ENCODE measurements around the gene ICAM1.
"Not testable (repeated sequence)": the region's sequence is repeated elsewhere in the genome, so short reads cannot be mapped to it uniquely, and the experiment has no call there.

The ICAM1 gene, protein sequence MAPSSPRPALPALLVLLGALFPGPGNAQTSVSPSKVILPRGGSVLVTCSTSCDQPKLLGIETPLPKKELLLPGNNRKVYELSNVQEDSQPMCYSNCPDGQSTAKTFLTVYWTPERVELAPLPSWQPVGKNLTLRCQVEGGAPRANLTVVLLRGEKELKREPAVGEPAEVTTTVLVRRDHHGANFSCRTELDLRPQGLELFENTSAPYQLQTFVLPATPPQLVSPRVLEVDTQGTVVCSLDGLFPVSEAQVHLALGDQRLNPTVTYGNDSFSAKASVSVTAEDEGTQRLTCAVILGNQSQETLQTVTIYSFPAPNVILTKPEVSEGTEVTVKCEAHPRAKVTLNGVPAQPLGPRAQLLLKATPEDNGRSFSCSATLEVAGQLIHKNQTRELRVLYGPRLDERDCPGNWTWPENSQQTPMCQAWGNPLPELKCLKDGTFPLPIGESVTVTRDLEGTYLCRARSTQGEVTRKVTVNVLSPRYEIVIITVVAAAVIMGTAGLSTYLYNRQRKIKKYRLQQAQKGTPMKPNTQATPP

DNA sequence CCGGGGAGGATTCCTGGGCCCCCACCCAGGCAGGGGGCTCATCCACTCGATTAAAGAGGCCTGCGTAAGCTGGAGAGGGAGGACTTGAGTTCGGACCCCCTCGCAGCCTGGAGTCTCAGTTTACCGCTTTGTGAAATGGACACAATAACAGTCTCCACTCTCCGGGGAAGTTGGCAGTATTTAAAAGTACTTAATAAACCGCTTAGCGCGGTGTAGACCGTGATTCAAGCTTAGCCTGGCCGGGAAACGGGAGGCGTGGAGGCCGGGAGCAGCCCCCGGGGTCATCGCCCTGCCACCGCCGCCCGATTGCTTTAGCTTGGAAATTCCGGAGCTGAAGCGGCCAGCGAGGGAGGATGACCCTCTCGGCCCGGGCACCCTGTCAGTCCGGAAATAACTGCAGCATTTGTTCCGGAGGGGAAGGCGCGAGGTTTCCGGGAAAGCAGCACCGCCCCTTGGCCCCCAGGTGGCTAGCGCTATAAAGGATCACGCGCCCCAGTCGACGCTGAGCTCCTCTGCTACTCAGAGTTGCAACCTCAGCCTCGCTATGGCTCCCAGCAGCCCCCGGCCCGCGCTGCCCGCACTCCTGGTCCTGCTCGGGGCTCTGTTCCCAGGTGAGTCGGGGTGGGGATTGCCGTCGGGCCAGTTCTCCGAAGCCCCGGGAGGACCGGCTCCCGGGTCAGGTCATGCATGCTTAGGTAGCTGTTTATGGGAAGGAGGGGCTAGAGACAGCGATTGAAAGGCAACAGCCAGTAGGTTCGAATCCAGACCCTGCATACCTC, at the start of gene ICAM1:
TSS of gene ICAM1 (plus strand) at position 505 of the 779 bp plus-strand sequence. CDS start at position 545, 40 bp downstream.
- peak; percentile 30 to 49 for DNase-seq

DNA sequence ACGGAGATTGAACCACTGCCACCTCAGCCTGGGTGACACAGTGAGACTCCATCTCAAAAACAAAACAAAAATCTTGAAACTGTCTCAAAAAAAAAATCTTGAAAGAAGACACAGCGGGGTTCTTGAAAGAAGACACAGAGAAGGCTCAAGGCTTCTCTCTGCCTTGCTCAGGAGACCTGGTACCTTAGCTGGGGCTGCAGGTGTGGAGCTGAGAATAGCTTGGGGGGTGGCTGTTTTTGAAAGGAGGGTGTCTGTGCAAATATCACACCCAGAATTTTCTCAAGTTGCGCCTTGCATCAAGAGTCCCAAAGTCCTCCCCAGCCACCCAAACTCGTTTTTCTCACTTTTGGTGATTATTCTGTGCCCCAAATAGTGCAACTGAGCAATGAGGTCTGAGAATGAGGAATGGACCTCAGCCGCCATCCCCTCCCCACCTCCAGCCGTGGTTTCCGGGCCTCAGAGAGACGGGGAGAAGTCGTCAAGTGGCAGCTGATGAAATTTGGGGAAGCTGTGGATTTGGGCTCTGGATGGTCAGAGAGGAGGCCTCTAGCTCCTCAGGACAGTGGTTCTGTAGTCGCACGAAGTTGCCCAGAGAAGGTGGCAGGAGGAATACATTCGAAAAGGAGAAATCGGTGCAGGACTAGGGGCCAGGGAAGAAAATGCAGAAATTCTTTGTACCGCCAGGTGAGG, 48.6 kb upstream of the ICAM1 start:
- no peak for DNase-seq

DNA sequence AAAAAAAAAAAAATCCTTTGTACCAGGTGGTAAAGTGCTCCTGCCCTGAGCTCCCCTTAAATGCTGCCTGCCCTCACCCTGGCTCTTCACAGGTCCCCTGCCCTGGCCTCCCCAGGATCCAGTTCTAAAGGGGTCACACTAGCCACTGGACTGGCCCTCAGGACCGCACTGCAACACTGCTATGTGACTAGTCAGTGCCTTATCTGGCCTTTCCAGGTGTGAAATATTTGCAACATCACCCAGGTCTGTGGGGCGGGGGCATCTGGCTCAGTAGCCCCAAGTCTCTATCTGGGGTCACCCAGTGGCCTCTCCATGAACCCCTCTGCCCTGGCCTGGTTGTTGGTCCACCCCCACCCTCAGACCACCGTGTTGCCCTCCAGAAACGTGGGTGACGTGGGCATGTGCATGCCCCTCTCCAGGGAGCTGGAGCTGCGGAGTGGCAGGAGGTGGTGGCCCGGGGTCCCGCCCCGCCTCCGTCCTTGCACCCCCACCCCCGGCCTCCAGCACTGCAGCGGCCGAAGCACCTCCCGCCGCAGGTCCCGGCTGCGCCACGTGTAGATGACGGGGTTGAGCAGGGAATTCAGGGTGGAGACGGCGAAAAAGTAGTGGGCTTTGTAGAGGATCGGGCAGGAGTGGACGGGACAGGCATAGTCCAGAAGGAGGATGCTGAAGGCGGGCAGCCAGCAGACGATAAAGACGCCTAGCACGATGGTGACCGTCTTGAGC, 47.3 kb upstream of the ICAM1 start:
- no peak for DNase-seq

DNA sequence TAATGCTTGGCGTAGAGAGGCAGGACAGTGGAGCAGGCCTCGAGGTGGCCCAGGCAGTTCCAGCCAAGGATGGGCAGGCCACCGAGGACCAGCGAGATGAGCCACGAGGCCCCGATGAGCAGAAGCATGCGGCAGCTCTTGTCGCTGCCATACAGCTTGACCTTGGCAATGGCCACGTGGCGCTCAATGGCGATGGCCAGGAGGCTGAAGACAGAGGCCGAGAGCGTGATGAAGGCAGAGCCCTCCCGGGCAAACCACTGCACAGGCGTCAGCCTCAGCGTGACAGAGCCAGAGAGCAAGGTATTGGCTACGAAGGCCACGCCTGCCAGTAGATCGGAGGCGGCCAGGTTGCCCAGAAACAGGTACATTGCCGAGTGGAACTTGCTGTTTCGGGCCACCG, 46.6 kb upstream of the ICAM1 start:
- DNase-seq: no peak

DNA sequence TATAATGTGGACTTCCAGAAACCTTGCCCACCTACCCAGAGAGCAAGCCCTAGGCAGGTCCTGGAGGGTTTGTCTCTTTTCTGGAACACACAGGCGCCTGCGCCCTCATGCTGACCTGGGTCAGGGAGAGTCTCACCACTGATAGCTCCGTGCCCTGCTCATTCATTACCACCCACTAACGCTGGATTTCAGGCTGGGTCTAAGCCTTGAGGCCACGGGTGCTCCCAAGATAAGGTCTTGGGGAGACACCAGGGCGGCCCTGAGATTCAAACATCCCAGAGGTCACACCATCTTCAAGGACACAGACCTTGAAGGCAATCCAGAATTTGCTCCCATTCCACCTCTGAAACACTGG, 44.9 kb upstream of the ICAM1 start:
- no peak for DNase-seq

DNA sequence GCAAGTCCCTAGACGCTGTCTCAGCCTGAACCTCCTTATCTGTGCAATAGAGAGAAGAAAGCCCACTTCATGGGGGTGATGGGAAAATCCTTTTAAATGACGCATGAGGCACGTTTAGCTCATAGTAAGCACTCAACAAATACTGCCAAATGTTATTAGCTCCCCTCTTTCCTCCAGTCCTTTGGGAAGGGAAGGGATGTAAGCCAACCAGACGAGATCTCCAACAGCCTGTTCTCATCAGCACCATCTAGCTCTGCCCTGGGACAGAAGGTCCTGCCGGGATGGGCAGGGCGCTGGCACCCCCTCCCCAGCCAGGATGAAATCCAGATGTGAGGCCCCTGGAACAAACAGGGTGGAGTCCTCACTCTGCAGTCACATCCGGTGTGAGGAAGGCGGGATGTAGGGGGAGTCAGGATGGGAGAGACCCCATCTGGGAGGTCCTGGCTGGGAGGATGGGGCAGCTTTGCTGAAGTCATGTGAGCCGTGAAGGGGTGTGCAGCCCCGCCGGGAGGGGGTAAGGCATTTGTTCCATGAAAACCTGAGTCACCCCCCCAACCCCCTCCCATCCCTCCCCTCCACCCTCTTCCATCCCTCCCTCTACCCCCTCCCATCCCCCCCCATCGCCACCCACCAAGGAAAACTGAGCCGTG, 44.4 kb upstream of the ICAM1 start:
- DNase-seq: no peak

DNA sequence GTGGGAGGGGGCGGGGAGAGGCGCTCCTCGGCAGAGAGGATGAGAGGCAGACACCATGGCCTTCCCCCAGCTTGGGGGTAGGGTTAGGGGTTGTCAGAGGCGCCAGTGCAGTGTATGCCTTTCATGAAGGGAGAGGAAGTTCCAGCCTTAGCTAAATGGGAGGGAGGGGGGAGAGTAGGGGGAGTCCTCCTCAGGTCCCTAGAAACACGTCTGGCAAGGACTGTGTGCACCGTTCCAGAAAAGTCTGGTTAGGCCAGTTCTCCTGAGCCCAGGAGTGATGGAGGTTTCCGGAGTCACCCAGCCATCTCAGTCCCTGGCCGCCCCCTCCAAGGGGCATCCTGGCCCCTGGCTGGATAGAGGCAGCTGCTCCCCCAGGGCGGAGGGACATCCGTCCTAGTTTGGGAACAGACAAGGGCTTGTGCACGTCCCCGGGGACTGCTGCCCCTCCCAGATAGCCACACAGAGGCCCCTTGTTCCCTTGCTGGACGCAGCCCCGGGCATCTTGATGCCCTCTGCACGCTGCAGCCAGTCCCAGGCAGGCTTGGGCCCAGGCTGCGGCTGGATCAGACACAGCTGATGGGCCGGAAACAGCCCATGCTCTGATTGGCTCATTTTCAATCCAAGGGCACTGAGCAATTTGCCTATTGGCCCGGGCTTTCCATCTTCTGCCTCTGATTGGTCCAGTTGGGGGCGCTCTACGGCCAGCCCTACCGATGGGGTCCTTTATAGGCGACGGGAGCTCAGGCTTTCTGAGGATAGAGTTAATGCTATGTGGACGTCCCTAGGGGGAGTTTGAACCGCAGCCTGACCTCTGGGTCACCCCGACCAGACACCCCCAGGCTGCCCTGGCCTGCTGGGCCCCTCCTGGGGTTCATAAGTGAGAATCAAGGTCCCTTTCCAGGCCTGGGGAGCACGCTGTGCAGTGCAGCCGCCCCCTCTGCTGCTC, 43.6 kb upstream of the ICAM1 start:
- no peak for DNase-seq

DNA sequence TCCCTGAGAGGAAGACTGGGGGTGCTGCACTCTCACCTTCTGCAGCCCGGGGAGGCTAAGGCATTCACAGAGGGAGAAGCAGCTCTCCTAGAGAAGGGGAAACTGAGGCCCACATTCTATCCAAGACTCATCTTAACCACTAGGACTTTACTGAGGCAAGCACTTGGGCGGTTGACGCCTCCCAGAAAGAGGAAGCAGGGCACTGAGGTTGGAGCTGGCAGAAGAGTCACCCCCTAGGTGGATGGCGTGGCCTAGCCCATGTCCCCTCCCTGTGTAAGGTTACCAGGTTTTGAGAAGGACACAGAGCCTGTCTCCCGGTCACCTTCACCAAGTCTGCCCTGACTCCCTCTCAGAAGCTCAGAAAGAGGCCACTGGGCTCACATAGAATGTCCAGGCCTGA, 42.5 kb upstream of the ICAM1 start:
- no peak for DNase-seq

DNA sequence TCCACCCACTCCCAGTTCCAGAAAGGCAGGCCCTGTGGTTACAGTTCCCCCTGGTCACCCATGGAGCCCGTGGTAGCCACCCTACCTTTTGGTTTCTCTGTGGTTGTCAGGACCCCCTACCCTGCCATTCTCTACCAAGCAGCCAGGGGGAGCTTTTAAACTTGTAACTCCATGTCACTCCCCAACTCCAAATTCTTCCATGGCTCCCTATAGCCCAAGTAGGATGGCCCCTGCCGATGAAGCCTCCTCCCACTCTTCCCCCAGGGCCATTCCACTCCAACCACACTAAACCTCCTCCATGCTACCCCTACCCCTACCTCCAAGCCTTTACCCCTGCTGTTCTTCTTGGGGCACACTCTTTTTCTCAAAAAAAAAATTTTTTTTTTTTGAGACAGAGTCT, 42.0 kb upstream of the ICAM1 start:
- DNase-seq: peak in 1 of 2 experiments; percentile 41

DNA sequence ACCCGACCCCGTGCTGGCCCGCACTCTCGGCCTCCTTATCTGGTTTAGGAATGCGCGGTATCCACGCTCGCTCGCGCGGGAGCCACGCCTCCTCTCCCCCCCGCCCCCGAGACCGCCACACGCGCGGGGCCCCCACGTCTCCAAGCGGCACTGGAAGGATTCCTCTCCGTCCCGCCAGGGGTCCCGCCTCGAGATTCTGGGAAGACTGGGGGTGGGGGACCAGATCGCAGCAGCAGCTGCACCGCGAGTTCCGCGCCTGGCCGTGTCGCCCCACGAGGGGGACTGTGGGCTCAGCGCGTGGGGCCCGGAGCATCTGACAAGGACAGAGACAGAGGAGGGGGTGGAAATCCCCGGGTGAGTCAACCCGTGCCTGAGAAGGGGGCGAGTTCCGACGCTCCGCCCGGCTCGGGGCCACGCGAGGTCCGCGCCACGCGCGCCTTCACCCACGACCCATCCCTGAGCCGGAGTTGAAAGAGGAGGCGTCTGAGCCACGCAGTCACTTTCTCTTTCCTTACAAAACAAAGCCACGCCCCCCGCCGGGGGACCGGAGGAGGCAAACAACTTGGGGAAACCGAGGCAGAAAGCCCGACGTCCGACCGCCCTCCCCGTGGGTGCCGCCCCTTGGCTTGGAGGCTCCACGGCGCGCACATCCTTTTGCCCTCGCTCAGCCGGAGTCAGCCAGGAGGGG, 40.6 kb upstream of the ICAM1 start:
- DNase-seq: peak in 1 of 2 experiments; percentile 14

DNA sequence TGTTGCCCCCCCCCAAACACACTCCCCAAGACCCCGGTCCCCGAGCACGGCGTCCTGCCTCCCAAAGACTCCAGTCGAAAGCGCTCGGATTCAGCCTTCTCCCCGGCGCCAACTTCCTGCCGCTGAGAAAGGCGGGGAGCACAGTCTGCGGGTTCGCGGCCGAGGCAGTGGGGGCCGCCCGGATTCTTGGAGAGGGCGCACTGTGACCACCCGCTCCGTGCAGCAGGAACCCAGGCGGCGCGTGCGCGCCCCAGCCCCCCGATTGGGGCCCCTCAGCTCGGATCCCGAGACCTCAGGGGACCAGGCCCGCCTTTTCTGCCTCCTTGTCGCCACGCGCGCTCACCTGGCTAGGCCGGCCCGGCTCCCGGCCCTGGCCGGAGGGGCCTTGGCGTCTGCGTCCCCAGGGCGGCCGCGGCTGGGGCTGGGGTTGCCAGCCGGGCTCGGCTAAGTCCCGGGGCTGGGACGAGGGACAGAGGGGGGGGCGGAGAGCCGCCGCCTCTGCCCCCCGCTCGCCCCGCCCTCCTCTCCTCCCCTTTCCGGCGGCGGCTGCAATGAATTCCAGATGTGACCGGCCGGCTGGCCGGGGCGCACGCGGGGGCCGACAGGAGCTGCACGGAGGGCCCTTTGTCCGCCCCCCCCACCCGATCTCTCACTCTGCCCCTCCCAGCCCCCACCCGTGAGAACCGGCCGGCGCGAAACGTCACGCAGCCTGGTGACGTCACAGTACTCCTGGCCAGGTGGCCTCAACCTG, 39.9 kb upstream of the ICAM1 start, which contains the start of gene S1PR2:
TSS of gene S1PR2 (minus strand) at position 471 of the 751 bp plus-strand sequence. CDS start 6,426 bp downstream, outside the sequence.
- DNase-seq: peak; percentile 63 to 69

DNA sequence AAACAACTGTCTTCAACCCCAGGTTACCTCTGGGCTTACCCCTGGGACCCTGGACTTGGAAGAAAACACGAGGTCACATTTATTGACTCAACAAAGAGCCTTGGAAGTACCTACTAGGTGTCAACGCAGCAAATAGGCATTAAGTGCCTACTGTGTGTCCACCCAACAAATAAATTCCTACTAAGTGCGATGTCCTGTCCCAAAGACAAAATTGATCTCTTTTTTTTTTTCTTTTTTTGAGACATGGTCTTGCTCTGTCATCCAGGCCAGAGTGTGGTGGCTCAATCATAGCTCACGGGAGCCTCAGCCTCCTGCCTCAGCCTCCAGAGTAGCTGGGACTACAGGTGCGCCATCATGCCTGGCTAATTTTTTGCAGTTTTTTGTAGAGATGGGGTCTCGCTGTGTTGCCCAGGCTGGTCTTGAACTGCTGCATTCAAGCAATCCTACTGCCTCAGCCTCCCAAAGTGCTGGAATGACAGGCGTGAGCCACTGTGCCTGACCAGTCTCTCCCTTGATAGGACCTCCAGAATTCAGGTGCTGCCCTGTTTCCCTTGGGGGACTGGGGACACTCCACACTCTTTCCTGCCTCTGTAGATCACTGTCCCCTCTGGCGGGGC, 39.2 kb upstream of the ICAM1 start:
- no peak for DNase-seq

DNA sequence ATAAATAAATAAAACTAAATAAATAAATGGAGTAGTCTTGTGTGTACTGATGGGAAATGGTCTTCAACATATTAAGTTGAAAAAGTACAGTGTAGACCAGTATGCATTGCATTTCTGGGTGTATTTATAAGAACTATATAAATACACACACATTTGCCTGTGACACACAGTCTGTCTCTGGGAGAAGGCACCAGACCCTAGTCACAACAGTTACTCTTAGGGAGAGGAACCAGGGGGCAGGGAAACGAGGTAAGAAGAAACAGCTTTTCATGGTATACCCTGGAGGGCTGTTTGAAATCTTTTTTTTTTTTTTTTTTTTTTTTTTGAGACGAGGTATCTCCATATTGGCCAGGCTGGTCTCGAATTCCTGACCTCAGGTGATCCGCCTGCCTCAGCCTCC, 37.0 kb upstream of the ICAM1 start:
- no peak for DNase-seq

DNA sequence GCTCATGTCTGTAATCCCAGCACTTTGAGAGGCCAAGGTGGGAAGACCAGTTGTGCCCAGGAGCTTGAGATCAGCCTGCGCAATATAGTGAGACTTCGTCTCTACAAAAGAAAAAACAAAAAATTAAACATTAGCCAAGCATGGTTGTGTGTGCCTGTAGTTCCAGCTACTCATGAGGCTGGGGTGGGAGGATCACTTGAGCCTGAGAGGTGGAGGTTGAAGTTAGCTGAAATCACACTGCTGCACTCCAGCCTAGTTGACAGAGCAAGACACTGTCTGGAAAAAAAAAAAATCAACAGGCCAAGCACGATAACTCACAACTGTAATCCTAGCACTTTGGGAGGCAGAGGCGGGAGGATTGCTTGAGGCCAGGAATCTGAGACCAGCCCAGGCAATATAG, 35.9 kb upstream of the ICAM1 start:
- DNase-seq: no peak

DNA sequence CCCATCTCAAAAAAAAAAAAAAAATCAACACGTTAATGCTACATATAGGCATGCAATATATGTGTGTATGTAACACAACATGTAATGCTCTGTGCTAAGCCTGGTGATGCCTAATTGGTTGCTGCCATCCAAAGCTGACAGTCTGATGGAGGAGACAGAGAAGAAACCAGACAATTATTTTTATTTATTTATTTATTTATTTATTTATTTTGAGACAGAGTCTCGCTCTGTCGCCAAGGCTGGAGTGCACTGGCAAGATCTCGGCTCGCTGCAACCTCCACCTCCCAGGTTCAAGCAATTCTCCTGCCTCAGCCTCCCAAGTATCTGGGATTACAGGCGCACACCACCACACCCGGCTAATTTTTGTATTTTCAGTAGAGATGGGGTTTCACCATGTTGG, 35.5 kb upstream of the ICAM1 start:
- not testable (repeated sequence) for DNase-seq

DNA sequence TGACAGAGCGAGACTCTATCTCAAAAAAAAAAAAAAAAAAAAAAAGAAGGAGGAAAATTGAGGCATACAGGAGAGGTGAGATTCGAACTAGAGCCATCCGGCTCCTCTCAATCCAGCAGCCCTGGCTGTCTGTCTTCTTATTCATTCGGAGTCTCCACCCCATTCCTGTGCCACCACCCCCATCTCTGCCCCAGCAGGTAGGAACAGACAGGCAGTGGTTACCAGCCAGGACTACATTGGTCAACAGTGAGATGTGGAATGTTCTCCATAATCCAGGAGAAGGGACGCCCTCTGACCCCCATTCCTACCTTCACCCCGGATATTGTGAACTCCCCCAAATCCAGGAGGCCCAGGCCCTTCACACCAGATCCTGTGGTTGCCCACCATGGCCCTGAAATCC, 33.2 kb upstream of the ICAM1 start:
- no peak for DNase-seq

DNA sequence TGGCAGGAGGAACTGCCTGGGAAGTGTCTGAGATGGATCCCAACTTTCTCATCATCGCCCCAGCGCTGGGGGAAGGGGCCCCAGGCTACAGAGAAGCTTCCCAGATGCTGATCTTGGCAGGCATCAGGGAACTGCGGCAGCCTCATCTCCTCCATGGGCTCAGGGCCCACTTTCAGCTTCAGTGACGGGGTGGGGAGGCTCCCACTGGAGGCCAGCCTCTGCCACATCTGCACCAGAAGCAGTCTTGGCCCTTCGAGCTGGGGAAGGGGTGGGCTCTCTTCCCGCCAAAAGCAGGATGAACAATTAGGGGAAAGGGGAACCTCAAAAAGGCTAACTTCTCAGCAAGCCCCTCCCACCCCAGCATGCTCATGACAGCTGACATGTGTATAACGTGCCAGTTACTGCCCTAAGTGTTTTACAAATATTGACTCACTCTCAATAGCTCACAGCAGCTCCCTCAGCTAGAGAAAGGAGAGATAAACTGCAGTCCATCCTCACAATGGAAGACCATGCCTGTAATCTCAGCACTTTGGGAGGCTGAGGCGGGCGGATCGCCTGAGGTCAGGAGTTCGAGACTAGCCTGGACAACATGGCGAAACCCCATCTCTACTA, 32.6 kb upstream of the ICAM1 start:
- no peak for DNase-seq

DNA sequence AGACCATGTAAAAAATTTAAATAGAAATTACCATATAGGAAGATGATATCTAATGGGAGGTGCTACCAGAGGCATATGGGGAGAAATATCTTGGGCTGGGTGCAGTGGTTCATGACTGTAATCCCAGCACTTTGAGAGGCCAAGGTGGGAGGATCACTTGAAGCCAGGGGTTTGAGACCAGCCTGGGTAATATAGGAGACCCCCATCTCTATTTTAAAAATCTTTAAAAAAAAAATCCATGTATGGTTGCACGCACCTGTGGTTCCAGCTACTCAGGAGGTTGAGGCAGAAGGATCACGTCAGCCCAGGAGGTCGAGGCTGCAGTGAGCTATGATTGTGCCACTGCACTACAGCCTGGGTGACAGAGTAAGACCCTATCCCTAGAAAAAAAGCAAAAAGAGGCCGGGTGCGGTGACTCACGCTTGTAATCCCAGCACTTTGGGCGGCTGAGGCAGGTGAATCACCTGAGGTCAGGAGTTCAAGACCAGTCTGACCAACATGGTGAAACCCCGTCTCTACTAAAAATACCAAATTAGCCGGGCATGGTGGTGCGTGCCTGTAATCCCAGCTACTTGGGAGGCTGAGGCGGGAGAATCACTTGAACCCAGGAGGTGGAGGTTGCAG, 29.0 kb upstream of the ICAM1 start:
- not testable (repeated sequence) for DNase-seq
